Epithelial cell of proximal tubule (primary cell): ENCODE results near the gene ST8SIA5. TPM values are rescaled to one million over a fixed set of nuclear protein-coding genes. Genes with fewer than 3 reads are reported as not detected.

ENCODE experiments used
- DNase-seq: peaks from one replicate; pipeline ENCODE4 v3.0.0-alpha.2; 2011; ENCODE audit warnings: low read depth
- H3K4me3 ChIP-seq: 2 replicates; pipeline ENCODE4 v1.5.1; 2011; ENCODE audit warnings: low read depth, mild to moderate bottlenecking, low read length
- CTCF ChIP-seq: conservative IDR thresholded peaks from 2 replicates; pipeline ENCODE4 v1.5.1; 2012; ENCODE audit warnings: low read depth, mild to moderate bottlenecking, low read length
- total RNA-seq: library from RNA; depleted of rRNA; stranded (reverse); fragments of >200 nt; gene quantifications from 2 replicates; pipeline ENCODE4 v1.2.3, GENCODE V29; 2015

ST8SIA5 gene
- total RNA-seq, 1 donor from 2014 or later, result not detected

DNA sequence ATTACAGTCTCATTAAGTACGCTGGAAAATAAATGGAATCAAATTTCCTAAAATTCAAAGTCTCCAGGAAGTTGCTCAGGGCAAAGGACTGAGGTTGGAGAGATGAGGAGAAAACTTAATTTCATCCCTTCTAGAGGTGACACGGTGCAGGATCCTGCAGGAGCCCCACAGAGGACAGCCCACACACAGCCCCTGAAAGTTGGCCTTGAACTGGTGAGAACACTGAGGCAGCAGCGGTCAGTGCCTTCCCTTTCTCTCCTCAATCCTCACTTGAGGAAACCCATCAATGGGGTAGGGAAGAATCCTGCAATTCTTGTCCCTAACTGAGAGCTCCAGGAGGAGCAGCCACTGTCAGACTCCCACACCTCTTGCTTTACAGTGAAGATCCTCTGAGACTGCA lies 137.3 kb downstream of the ST8SIA5 start:
- DNase-seq, result no peak
- H3K4me3 ChIP-seq, result no peak overlapping the region
- TF ChIP-seq CTCF, result no peak

Other genes with a start within 250 kb of the ST8SIA5 start
- not detected in 2 replicates for gene LOXHD1, start 99.8 kb downstream of the ST8SIA5 start, total RNA-seq
- 14.0 and 16.8 TPM in 2 replicates for gene PIAS2, start 160.5 kb upstream of the ST8SIA5 start, total RNA-seq
- gene KATNAL2, start 160.5 kb upstream of the ST8SIA5 start, total RNA-seq, result 0.06 and 0.22 TPM in 2 replicates